ENCODE data around the gene MEOX1. TPM values are rescaled to one million over a fixed set of nuclear protein-coding genes. Genes with fewer than 3 reads are reported as not detected.

Gene MEOX1
- total and polyA plus RNA-seq, 8 donors: 1.2 to 5.1 (median 2.6) TPM; not detected in 3

DNA sequence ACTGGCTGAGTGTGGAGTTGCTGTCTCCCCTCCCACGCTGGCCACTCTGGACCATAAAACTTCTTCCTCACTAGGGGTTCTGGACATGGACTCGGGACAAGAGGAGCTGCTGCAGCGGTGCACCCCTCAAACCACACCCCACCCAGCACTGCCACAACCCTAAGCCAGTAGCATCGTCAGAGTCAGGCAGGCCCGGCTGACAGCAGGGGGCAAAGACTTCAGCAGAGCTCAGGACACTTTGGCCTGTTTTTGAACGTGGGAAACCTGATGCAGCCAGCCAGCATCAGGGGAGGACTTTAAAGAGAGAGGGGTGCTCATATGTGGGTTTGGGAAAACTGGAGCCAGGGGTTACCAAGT lies 9.6 kb downstream of the MEOX1 start:
- DNase-seq: no peak
- intact Hi-C loops (cut with DNase I; ENCODE audit: low total_unique reads): no loop called here
- Histone ChIP-seq H3K4me3 (no peak overlapping the region), H3K9me3 (no peaks in the 10 kb centered on the region), H3K4me1 (peaks cover 0 to 7% (median 2%) of the 10 kb centered on the region in 4 donors), H3K36me3 (no peaks in the 10 kb centered on the region), H3K27ac (no peak overlapping the region), H3K27me3 (peaks cover 0 to 10% (median 0%) of the 10 kb centered on the region in 3 donors)
- WGBS, 5 donors: 60 to 76% (median 75%) methylated on average over 5 to 6 of the region's 6 CpGs
- TF ChIP-seq POLR2AphosphoS5 (IDR thresholded peaks at IDR 0.05) (no peak), EP300 (IDR thresholded peaks at IDR 0.05) (no peak), POLR2A (IDR thresholded peaks at IDR 0.05) (no peak)
- TF ChIP-seq, protein P1, sequence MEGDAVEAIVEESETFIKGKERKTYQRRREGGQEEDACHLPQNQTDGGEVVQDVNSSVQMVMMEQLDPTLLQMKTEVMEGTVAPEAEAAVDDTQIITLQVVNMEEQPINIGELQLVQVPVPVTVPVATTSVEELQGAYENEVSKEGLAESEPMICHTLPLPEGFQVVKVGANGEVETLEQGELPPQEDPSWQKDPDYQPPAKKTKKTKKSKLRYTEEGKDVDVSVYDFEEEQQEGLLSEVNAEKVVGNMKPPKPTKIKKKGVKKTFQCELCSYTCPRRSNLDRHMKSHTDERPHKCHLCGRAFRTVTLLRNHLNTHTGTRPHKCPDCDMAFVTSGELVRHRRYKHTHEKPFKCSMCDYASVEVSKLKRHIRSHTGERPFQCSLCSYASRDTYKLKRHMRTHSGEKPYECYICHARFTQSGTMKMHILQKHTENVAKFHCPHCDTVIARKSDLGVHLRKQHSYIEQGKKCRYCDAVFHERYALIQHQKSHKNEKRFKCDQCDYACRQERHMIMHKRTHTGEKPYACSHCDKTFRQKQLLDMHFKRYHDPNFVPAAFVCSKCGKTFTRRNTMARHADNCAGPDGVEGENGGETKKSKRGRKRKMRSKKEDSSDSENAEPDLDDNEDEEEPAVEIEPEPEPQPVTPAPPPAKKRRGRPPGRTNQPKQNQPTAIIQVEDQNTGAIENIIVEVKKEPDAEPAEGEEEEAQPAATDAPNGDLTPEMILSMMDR (IDR thresholded peaks at IDR 0.05): no peak

DNA sequence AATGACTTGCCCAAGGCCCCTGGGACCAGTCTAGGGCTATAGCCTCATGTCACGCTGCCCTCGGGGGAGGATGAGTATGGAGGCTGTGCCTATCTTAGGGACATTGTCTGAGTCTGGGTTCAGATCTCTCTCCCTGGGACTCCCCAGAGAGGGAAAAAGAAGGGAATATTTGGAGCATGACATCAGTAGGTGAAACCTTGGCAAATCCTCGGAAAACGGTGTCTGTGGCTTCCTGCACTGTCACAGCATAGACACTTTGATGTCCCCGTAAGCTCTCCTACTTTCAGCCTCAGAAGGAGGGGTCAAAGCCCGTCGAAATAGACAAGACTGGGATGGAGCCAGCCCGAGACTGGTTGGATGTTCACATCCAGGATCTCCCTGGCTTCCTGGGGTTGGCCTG lies 11.3 kb downstream of the MEOX1 start:
- Histone ChIP-seq H3K4me3 (no peak overlapping the region), H3K36me3 (no peaks in the 10 kb centered on the region), H3K27me3 (peaks cover 0 to 26% (median 11%) of the 10 kb centered on the region in 3 donors), H3K9me3 (no peaks in the 10 kb centered on the region), H3K27ac (no peak overlapping the region), H3K4me1 (peaks cover 9 to 12% (median 10%) of the 10 kb centered on the region in 4 donors)
- WGBS, 5 donors: 73 to 87% (median 78%) methylated on average over 5 to 8 of the region's 8 CpGs
- no peak for TF ChIP-seq POLR2AphosphoS5 (IDR thresholded peaks at IDR 0.05)
- no peak for TF ChIP-seq POLR2A (IDR thresholded peaks at IDR 0.05)
- no peak for TF ChIP-seq EP300 (IDR thresholded peaks at IDR 0.05)
- TF ChIP-seq, protein P1 (IDR thresholded peaks at IDR 0.05): no peak
- DNase-seq: no peak
- intact Hi-C loops (cut with DNase I; ENCODE audit: low total_unique reads): no loop called here

DNA sequence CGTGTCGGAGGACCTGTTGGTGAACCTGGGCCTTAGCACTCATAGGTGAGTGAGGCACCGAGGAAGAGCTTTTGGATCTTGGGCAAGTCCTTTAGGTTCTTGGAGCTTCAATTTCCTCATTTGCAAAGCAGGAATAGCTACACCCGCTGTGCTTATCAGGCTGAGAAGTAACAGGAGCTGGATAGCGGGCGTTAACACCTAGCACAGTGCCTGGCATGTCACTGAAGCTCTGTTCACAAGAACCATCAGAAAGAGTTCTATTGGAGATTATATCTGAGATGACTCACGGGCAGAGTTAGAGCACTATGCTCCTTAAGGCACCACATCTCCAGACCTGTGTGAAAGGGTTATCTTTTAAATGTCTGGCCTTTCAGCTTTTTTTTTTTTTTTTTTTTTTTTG lies 12.8 kb downstream of the MEOX1 start:
- Histone ChIP-seq H3K36me3 (no peaks in the 10 kb centered on the region), H3K4me1 (peaks cover 9 to 14% (median 11%) of the 10 kb centered on the region in 4 donors), H3K27ac (no peak overlapping the region), H3K4me3 (no peak overlapping the region), H3K27me3 (peaks cover 0 to 36% (median 13%) of the 10 kb centered on the region in 3 donors), H3K9me3 (no peaks in the 10 kb centered on the region)
- intact Hi-C loops (cut with DNase I; ENCODE audit: low total_unique reads): no loop called here
- TF ChIP-seq POLR2A (IDR thresholded peaks at IDR 0.05): no peak
- no peak for TF ChIP-seq EP300 (IDR thresholded peaks at IDR 0.05)
- TF ChIP-seq POLR2AphosphoS5 (IDR thresholded peaks at IDR 0.05): no peak
- TF ChIP-seq, protein P1 (IDR thresholded peaks at IDR 0.05): no peak
- DNase-seq: no peak
- WGBS, 5 donors: 55 to 80% (median 75%) methylated on average over 7 of the region's 7 CpGs

DNA sequence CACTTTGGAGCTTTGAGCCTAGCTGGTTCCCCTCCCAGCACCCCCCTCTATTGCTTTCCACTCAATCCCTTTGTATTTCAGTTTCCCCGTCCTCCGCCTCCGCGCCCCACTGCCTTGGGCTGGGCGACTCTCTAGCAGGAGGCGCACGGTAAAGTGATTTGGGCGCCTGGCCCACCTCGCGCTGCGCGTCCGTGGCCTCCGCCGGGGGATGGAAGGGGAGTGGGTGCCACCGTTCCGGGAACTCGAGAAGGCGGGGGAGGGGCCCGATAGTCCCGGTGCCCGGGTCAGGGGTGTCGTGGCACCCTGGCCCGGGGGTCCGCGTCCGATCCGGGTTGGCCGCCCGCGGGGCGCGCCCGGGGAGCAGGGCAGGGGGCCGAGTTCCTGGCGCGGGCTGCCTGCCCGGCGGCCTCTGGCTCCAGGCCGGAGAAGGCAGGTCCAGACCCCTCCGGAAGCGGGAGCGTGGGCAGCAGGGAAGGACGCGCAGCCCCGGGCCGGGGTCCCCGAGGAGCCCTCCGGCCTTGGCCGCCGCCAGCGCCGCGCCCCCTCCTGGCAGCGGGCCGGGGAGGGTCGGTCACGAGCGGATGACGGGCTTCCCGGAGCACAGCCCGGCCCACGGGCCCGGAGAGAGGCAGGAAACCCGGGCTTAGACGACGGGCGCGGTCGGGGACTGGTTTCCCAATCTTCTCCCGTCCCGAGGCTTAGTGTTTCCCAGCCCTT lies 15.8 kb downstream of the MEOX1 start:
- no peak for TF ChIP-seq POLR2A (IDR thresholded peaks at IDR 0.05)
- no peak for TF ChIP-seq EP300 (IDR thresholded peaks at IDR 0.05)
- peak in 2 of 3 donors; percentile 39 to 45 for TF ChIP-seq POLR2AphosphoS5 (IDR thresholded peaks at IDR 0.05)
- TF ChIP-seq, protein P1 (IDR thresholded peaks at IDR 0.05): no peak
- H3K4me3 ChIP-seq: peak overlapping the region; percentile 44 to 60 (median 50)
- 2 to 9% (median 3%) methylated on average over 30 to 72 of the region's 72 CpGs for whole genome bisulfite sequencing, 5 donors
- peaks cover 9 to 20% (median 11%) of the 10 kb centered on the region in 4 donors for H3K4me1 ChIP-seq
- intact Hi-C loops (cut with DNase I; ENCODE audit: low total_unique reads): no loop called here
- peak overlapping the region; percentile 51 to 86 (median 81) for H3K27ac ChIP-seq
- no peaks in the 10 kb centered on the region for H3K36me3 ChIP-seq
- H3K9me3 ChIP-seq: no peaks in the 10 kb centered on the region
- DNase-seq: peak; percentile 45 to 90
- H3K27me3 ChIP-seq: peaks cover 0 to 36% (median 13%) of the 10 kb centered on the region in 3 donors

Measured in stomach (tissue), 9 donors.